Stimulated activated CD8-positive, alpha-beta memory T cell treated with anti-CD3 and anti-CD28 coated beads, Interleukin-4, amount 100 ng/mL, for 1 hour (primary cell): Measurements from ENCODE around the gene MMP26.

ENCODE experiments used
- DNase-seq, 2 donors: peaks; one replicate each; pipeline ENCODE4 v3.0.0-alpha.2; 2020; ENCODE audit warnings: low read depth in 2 of 2, low spot score in 1 of 2

The MMP26 gene

DNA sequence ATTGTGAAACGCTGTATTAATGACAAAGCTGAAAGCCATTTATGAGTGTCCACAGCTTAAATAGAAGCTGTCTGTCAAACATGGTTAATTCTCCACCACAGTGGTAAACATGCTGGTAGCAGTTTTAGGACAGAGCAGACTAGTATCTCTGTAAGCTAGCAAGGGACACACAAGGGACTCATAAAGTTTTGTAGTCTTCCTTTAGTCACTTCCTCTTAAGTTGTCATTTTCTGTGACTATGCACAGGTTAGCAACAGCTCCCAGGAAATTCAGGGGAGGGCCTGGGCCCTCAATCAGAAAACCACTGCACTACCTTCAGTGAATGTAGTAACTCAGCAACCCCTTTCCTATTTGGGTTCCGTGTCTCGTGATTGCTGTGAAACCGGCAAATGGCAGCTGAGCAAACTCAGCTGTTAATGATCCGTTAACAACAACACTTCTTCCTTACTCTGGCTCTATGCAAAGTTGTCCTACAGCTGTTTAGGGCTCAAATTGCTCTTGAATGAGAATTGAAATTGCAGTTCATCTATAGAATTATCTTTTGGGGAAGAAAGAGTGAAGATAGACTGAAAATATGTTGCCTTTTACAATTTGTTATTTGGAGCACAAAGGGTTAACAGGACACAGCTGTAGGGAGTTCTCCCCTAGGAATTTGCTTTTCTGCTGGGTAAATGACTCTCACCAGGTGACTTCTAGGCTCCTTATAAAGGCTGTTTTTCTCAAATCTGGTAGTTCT is at the start of gene MMP26:
Gene MMP26 (plus strand): TSS at position 731 of the 736 bp plus-strand sequence.
- no peak for DNase-seq

DNA sequence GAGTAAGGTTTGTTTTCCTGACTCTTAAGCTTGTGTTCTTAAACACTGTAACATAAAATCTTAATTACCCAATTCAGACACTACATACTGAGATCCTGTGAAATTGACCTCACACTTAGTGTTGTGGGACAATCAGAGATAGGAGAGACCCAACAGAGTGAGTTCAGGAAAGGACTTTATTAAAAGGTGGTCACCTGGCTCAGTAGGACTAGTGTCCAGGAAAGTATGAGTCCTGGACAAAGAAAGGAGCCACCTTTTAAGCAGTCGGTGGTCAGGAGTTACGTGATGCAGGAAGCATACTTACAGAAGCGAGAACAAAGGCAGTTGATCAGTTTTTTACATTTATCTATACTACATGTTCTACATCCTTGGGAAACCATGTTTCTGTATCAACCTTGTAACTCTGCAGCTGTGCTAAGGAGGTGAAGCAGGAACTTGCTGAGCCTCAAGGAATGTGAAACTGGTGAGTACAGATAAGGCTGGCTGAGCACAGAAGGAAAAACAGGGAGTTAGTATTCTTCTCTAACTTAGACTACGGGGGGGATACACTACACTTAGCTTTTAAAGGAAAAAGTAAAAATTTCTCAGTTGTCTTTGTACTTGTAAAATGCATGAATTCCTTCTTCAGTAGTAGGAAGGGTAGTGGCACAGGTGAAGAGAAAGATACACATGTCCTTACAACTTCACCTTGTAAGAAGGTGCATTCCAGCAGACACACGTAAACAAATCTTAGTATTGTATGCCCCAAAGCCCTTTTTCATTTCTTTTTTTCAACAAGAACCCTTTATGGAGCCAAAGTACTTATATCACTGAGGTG is 45.7 kb upstream of the MMP26 start:
- no peak for DNase-seq

DNA sequence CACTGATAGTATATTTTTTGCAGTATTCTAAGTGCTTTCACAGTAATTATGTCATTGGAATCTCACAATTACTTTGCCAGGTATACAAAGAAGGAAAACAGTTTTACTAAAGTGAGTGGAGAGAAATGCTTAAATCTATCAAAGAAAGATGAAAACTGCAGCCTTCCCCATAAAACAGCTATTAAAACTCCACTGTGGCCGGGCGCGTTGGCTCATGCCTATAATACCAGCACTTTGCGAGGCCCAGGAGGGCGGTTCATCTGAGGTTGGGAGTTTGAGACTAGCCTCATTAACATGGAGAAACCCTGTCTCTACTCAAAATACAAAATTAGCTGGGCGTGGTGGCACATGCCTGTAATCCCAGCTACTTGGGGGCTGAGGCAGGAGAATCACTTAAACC is 41.7 kb upstream of the MMP26 start:
- DNase-seq = no peak

DNA sequence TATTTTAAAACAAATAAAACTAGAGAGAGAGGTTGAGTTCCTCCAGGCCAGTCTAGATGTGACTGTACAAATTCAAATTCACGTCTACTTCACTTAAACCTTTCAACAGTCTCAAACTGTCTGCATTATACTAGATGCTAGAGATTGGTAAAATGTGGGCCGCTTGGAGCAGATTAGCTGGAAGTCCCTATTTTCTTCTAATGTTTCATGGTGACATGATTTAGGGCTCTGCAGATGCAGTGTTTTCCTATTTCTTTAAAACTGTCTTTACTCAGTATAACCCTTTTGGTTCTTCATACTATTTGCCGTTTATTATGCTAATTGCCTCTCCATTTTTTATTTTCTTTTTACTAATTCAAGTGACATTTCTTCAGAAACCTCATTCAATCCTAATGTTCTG is 40.4 kb upstream of the MMP26 start:
- DNase-seq = no peak

DNA sequence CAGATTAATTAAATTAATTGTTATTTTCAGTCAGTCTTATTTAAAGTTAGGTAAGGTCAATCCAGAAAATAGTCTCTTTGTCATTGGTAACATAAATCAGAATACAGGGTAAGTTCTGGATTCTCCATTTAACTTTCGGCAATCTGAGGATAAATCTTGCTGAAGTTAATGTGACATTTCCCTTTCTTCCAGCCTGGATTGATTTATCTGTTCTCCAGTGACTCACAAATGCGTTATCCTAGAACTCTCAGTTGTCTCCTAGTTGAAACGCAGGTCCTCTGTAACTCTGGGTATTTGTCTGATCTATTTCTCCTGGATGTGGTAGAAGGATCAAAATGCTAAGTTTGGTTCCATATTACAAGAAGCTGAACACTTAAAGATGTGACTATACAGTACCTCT is 39.8 kb upstream of the MMP26 start:
- DNase-seq = no peak

DNA sequence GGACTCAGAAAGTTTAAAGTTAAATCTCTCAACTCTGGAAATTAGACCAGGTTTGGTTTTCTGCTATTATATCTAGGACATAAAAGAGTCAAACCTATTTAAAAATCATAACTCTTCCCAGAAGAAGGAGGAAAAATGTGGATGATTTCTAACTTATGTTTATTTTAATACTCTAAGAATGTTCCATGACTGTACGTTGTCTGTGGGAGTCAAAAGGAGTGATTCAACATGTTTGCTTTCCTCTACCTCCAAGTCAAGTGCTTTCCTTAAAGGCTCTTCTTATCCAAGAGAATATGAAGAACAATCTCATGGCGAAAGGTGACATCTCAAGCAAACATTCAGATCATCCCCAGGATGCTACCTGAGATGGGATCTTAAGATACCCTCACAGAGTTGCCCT is 39.2 kb upstream of the MMP26 start:
- DNase-seq = no peak

DNA sequence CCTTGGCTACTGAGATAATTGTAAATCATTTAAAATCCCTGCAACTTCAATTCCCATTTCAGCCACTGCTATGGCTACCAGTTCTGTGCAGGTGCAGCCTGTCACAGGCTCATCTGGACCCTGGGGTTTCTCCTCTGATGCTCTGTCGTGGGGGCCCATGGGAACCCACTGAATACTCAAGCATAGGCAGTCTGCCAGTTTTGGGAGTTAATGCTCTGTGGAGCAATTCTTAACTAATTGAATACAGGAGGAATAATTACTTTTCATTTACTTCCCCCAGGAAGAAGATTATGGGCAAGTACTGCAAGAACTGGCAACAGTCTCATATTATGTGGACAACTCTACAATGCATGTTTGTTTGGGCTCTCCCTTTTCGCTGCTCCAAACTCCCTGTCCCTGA is 32.8 kb upstream of the MMP26 start:
- no peak for DNase-seq

DNA sequence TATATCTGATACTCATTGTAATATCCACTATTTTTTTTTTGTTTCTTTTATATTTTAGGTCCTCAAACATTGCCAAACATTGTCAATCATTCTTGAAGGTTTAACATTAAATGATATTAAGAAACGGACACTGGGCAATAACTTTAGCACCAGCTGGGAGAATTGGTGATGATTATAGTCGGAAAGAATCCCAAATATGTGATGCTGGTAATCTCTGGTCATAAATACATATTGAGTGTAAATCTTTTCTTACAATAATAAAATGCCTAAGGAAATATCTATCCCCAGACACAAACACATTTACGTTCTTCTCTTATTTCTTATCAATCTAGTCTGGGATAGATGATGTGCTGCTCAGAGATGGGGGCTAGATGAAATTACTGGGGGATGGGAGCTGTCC is 32.1 kb upstream of the MMP26 start:
- DNase-seq = no peak

DNA sequence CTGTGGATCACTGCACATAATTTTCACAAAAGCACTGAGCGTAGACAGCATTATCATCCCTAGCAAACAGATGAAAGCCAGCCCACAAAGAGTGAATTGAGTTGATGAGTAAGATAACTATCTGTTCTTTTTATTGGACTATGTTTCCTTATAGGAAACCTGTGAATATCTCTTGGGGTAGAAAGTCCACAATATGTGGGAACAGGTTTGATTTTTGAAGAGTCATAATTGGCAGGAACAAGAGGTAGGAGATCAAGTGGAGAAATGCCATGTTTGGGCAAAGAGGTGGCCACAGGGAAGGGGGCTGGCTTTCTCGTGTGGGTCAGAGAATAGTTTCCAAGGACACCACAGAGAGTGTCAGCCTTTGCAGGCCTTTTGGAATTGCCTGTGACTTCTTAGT is 30.8 kb upstream of the MMP26 start:
- no peak for DNase-seq

DNA sequence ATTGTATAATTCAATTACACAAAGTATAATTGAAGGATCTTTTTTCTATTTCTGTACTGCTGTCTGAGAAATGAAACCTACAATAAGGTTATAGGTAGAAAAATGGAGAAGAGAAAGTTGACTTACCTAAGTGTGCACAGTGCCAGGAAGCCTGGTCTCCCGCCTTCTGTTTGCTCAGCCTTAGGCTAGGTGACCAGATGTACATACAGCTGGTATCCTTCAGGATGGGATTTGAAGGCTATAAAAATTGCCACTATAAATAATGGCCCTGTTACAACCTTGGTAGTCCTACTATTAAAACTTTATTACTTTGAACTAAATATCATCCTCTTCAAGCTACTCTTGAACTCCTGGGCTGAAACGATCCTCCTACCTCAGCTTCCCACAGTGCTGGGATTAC is 26.6 kb upstream of the MMP26 start:
- DNase-seq = no peak

DNA sequence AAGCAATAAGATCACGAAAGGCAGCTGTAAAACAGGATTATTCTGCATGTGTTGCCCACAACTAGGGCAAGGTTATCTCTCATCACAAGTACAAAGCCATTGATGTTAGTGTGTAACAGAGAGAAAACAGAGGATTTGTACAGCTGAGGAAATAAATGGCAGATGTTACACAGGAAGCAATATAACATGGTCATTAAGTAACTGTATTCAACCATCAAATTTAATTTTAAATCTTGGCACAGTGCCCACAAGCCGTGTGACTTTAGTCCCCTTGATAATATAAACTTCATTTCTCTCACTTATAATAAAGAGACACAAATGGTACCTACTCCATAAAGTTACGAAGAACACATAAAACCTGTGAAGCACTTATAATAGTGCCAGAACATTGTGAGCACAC is 24.2 kb upstream of the MMP26 start:
- no peak for DNase-seq

DNA sequence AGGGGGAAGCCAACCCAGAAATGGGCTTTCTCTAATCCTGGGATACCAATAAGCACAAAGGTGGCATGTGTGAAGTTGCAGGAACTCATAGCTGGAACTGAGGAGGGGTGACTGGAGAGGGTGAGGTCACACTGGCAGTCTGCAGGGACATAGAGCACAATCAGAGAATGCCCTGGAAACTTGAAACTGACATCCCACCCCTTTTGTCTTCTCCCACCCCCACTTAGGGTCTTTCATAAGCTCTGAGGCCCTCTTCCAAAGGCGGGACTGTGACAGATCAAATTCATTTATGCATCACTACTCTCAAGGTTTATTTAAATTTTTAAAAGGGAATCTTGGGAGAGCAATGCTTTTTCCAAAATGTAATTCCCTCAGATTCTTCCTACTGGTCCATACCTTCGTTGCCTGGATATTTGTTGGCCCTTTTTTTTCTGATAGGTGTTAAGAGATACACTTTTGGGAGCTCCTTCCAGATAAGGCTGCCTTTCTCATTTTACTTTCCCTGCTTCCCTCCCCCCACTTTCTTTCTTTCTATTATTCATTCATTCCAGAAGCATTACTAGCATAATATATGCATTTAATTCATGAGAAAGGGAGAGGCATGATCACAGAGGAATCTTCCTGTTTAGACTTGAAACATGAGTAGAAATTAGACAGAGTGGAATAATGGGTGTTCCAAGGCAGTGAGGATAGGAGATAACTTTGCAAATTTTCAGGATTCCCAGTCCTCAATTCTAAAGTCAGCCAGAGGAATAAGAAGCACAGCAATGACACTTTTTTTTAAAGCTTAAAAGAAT is 21.8 kb upstream of the MMP26 start:
- DNase-seq = no peak

DNA sequence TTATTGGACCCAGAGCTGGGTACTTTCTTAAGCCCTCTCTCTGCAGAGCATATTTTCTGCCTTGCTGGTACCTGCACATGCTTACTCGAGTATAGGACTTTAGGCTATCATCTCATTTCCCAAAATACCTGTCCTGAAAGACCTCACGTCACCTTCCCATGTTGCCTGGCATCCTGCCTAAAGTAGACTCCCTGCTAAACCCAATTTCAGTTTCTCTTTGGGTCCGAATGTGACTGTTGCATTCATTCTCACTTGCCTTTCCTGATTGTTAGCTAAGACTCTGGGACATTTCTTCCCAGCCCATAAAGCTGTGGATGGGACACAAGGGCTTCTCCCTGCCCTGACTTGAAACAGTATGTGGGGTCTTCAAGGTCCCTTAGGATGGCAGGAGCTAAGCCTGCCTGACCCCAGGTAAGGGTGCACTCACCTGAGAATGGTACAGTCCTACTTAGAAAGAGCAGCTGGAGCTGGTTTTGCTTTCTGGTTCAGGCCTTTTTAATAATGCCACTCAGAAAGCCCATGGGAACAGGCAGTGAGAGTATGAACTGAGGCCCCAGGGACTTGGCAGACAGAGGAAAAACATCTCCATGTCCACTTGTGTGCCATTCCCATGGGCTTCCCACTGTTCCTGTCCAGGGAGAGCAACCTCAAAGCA is 19.8 kb upstream of the MMP26 start:
- DNase-seq = no peak

DNA sequence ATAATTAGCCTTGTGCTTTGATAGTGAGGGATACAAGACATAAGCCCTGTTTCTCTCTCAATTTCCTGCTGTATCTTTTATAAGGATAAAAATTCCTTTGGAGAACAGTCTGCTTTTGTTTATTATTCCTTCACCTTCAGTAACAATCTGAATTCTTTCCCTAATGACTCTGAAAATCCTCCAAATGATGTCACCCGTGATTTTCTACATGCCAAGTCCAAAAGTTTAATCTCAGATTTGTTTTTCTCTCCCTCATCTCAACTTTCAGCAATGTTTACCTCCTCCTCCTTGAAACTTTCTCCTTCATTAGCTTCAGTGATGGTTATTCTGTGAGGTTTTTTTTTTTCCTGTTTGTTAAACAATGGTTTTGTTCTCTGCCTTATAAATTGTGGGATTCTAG is 9.1 kb upstream of the MMP26 start:
- DNase-seq = no peak

DNA sequence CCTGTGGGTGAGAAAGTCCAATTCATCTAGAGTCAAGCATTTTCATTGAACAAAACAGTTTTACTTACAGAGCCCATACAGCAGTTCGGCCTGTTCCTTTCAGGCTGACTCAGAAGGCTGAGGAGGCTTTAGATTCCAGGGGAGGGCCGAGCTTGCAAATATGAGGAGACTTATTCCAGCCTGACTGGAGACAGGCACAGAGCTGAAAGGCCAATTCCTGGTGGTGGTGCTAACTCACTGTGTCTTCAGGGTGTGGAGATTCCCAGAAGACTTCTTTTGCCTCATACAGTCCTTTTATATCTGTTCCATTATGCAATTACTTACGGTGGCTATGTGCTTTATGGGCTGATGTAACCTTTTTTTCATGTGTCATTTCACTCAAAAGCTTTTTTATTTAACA is 7.0 kb upstream of the MMP26 start, which contains the start of gene OR51E2:
Gene OR51E2 (minus strand): TSS at position 269 of the 400 bp plus-strand sequence. CDS start 15,142 bp downstream, outside the sequence.
- no peak for DNase-seq

DNA sequence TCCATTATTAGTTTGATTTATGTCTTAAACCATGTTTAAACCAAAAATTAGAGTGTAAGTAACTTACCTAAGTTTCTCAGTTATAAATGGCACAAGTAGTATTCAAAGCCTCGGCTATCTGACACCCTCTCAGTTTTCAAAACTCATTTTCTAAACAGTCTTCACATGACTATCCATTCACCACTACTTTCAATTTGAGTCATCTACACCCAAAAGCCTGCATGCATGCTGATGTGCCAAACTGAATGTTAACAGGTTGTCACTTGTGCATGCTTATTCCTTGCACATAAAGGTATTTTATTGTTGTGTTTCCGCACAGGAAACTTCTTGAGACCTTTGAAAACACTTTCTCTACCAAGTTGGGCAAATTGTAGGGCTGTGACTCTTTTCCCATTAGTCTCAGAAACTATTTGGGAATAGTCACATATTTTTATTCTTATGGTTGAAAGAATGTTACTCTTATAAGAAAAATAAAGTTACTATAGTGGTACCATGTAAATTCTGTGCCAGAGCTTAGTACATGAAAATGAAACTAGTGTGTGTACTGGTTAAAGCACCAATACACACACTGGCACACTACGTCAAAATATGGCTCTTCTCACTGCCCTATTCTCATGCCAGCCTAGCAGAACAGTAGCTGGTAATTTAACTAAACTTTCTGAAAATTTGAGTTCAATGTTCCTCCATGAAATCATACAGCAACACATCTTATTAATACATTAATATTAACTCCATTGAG is 4.7 kb upstream of the MMP26 start:
- no peak for DNase-seq

DNA sequence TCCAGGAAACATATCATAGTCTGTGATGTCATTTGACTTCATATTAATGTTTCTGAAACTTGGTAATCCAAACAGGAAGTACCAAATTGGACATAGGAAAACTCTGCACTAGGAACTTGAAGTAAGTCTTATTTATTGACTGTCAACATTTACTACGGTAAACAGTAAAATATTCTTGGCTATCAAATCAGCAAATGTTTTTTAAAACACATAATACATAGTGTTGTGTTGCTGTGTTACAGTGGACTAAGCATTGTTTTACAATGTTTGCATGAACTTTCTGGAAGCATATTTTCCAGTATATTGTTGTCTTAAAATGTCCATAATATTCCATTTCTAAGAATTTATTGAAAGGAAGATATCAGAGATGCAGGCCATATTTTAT is 4.2 kb upstream of the MMP26 start:
- no peak for DNase-seq

DNA sequence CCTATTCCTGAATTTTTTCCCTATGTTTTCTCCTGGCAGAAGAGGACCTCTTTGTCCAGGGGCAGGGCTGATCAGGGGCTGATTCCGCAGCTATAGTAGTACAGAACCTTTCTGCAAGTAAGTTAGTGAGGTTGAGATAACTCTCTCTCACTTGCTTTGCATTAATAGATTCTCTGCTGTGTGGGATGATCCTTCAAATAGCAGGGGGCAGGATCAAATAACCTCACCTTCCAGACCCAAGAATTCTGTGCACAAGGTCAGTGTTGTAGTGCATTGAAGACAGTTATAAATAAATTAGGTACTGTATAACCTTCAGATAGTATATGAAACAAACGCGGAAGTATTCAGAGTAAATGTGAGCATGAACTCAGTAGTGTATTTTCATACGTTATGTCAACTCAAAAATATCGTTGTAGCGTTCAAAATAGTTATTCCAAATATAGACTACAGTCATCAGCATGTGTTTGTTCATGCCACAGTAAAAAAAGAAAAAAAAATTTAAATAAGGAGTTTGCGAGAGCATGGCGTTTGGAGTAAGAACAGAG is 278 bp downstream of the MMP26 start:
- DNase-seq = no peak

DNA sequence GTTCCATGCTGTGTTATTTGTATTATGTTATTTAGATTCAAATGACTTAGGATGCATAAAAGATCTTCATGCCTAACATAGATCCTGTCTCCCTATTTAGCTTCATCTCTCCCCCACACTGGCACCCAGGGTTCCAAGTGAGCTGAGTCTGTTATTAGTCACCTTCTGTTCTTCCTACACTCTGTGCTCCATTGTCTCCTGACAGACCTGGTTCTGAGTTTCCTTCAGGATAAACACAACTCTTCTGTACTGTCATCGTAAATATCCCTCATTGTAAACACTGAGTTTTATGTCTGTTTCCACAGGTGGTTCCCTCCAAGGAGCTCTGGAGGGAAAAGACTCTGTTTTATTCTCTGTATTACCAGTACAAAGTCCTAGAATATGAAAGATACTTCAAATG is 8.7 kb downstream of the MMP26 start:
- no peak for DNase-seq

DNA sequence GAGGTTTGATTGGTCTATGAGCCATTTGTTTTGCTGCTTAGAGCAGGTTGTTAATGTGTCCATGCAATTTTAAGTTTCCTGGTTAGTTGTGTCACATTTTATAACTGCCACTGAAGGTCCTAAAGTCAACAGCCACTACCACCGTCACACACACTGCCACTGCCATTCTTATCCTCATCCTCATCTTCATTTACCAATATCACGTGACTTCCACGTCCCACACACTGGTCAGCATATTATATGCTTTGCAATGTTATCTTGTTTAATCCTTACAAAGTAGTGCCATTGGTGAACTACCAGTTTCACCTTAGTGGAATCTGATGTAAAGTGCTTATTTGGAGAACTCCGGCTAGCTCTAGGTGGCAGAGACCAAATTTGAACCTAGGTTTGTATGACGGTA is 9.7 kb downstream of the MMP26 start:
- DNase-seq = no peak
